CD4-positive, alpha-beta T cell treated with Interferon gamma for 1 hour (primary cell): ENCODE results near the gene RASSF8.
"Not testable (repeated sequence)": the region's sequence is repeated elsewhere in the genome, so short reads cannot be mapped to it uniquely, and the experiment has no call there.

Experiments used
- DNase-seq: peaks from one replicate; pipeline ENCODE4 v3.0.0-alpha.2; 2020

RASSF8 gene

GRCh38 chr12:26030371-26030770 lies 71.9 kb downstream of the RASSF8 start:
- DNase-seq = no peak

GRCh38 chr12:26031318-26031717 lies 72.8 kb downstream of the RASSF8 start:
- DNase-seq = no peak

- DNase-seq = no peak
These were observed 73.3 kb downstream of the RASSF8 start for GRCh38 chr12:26031827-26032226.

- DNase-seq = no peak
These were observed 73.8 kb downstream of the RASSF8 start for GRCh38 chr12:26032290-26032689.

DNA sequence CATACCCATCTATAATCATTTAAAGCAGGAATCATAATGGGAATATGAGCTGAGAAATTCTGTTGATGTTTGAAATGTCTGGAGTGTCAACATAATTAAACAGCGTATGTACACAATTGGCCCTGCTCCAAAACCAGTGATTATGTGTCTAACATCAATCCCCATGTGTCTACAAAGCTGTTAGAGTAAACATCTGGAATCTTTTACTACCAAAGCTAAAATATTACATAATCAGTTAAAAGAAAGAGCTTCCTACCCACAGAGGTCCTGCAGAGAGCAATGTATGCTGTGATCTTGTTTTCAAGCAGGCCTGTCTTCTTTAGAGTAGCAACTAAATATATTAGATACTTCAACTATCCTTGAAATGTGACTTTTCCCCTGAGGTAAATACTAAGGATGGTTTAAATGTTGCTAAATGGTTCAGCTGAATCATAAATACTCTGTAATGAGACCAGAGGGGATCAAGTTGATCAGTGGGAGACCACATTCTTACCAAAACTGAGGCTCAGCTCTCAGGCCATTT lies 74.3 kb downstream of the RASSF8 start:
- DNase-seq = no peak

- DNase-seq = no peak
These were observed 76.1 kb downstream of the RASSF8 start for GRCh38 chr12:26034371-26035142.

DNA sequence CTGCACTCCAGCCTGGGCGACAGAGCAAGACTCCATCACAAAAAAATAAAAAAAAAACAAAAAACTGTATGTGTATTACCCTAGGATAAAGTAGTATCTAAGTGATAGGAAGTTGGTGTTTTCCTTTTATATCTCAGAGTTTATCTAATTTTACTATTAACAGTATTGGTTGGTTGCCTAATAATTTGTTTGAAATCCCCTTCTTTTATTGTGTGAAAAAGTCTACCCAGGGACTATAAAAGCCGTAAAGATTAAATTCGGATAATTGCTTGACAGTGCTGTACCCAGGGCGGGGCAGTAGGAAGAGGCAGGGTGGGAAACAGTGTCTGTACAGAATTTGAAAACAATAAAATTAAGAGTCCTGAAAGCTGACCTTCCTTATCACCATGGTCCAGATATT lies 78.4 kb downstream of the RASSF8 start:
- no peak for DNase-seq

DNA sequence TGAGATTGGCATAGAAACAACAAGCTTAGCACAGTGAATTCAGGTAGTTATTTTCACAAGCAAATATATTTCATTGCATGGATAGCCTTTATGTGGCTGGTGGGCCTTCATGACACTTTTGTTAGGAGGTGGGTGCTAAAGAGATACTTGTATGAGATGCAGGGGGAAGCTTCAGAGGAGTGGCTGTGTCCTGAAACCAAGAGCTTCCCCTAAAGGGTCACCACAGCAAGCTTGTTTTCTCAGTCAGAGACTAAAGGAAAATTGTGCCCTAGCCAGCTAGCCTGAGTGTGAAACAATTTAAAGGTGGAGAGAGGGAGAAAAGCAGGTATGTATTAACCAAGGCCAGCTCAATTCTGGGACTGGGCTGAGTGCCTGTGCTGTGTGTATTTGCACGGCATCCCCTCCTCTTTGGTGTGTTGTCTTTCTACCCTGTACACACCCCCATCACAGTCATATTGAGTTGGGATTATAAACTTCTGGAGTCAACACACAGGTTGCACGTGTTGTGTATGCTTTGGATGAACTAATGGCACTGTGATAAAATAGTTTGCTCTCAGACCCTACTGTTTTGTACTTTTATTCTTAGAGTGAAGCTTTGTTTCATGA lies 79.2 kb downstream of the RASSF8 start:
- no peak for DNase-seq

- no peak for DNase-seq
These were observed 84.2 kb downstream of the RASSF8 start for GRCh38 chr12:26042645-26043044.

GRCh38 chr12:26043135-26044006 lies 84.9 kb downstream of the RASSF8 start:
- no peak for DNase-seq

- DNase-seq = no peak
These were observed 85.5 kb downstream of the RASSF8 start for GRCh38 chr12:26044007-26044394.

DNA sequence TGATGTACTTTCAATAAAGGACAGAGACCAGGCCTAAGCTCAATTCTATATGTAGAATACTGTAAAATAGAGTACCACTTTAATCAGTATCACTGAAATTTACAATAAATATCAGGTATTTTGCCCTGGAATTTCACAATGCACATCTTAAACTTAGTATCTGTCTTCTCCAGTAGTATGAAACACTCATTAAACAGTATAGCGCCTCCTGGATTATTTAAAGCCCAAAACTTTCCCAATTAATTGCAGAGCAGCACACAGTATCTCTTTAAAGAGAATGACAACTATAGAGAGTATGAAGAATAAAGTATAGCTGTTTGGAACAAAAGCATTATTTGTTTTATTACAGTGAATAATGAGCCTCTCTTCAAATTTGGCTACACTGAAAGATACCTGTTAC lies 86.1 kb downstream of the RASSF8 start:
- no peak for DNase-seq

DNA sequence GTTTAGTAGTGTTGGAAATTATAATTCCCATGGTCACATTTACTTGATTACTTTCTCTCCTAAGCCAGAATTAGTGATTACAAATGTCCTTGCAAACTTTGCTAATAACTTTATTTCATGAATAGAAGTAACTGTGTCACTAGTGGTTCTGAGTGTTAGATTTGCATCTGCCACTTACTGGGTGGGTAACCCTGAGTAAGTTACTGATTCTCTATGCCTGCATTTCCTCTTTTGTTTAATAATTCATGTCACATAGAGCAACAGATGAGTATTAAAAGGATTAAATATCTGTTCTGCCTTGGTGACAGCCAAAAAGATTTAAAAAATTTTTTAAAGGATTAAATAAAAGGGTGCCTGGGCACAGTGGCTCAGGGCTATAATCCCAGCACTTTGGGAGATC lies 87.7 kb downstream of the RASSF8 start:
- DNase-seq = no peak

DNA sequence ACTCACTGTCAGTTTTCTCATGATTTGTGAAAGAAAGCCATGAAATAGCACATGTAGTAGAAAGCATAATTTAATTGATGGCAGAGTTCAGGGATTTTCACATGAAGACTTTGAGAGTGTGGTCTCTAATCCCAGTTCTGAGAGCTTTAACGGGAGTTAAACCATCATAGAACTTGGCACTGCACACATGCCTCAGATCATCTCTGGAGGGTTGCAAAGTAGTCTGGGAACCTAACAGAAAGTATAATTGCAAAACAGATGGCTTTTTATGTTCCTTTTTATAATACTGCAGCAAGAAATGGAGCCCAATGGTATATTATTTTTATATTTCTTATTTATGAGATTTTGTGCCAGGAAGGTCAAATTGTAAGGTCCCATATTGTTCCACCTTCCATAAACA lies 88.4 kb downstream of the RASSF8 start:
- DNase-seq = no peak

DNA sequence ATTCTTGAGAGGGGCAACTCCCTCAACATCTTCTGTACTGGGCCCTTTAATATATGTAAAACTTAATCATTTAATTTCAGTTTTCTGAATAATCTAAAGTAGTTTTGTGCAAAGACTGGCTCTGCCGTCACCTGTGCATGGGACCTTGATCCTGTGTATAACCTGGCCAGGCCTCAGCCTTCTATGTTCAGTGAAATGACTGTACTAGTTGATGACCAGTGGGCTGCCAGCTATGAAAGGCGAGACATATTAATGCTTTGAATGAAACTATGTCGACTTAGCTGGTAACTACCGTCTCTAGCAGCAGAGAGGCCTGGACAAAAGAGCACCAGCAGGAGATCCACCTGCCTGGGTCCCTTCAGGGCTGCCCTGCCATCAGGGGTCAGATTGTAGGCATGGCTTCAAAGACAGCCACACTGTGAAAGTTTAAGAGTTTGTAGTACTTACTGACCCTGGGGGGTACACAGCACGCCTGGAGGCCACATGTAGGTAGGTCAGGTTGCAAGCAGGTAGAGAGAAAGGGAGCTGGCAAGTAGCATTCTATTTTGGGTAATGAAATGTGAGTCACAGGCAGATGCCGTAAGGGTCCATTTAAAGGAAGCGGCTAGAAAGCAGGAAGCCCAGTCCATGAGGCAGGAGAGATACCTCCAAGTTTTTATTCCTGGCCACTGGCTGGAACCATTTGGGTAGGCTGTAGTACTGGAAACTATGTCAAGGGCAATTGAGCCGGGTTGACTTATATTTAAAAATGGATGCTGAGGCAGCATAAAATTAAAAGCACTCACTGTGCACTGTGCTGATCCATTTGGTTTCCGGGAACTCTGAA lies 89.1 kb downstream of the RASSF8 start:
- DNase-seq = no peak

GRCh38 chr12:26052652-26053051 lies 94.2 kb downstream of the RASSF8 start:
- no peak for DNase-seq

GRCh38 chr12:26054383-26054782 lies 95.9 kb downstream of the RASSF8 start:
- DNase-seq = no peak

GRCh38 chr12:26055087-26055486 lies 96.6 kb downstream of the RASSF8 start:
- DNase-seq = no peak

GRCh38 chr12:26056335-26056734 lies 97.9 kb downstream of the RASSF8 start:
- no peak for DNase-seq

DNA sequence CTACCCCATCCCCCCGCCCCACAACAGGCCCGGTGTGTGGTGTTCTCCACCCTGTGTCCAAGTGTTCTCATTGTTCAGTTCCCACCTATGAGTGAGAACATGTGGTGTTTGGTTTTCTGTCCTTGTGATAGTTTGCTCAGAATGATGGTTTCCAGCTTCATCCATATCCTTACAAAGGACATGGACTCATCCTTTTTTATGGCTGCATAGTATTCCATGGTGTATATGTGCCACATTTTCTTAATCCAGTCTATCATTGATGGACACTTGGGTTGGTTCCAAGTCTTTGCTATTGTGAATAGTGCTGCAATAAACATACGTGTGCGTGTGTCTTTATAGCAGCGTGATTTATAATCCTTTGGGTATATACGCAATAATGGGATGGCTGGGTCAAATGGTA lies 98.8 kb downstream of the RASSF8 start:
- DNase-seq = not testable (repeated sequence)

DNA sequence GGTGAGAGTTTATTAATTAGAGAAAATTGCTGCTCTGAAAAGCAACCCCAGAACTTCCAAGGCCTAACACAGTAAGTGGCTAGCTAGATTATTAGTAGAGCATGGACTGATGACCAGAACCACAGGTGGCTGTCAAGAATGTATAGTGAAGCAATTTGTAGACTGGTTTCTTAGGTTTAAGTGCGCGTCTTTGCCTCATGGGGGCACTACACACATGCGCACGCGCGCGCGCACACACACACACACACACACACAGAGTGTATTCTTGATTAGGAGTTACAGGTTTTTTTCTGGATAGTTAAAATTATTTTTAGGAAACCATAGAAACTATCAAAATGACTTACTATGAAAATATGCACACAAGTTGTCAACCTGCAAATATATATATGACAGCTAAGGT lies 99.8 kb downstream of the RASSF8 start:
- no peak for DNase-seq

DNA sequence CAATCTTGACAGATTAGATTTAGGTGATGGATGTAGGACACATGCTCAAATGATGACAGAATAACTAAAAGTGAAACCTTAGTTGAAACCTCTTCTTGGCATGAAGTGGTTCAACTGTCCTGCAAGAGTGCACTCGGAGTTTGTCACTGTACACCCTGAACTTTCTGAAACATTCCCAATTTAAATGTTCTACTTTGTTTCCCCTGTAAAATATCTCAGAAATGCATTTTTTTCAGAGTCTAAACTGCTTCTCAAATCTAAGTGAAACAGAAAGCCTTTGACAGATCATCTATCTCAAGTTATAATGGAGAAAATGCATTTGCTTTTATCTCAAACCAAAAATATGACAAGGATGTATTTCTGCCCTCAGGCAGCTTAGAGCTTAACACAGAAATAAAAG lies 100.3 kb downstream of the RASSF8 start:
- no peak for DNase-seq

DNA sequence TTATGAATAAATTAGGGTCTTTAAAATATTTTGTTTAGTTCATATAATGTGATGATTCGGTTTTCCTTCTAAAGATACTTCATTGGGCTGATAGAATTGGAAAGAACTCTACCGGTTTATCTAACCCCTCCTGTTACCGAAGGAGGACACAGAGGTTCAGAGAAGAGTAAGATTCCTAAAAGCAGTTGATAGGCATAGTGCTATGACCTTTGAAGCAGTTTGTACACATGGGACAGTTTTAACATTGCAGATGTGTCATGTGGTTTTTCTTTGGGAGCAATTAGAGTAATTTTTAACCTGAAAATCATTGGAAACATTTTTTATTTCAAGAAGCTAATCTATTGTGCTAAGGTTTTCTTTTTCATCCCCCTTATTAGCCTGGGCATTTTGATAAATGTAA lies 103.5 kb downstream of the RASSF8 start:
- no peak for DNase-seq
